MM.1S (cell line): ENCODE data around the gene OR52A1.
"Not testable (repeated sequence)": the region's sequence is repeated elsewhere in the genome, so short reads cannot be mapped to it uniquely, and the experiment has no call there.

Experiments used
- DNase-seq: peaks from one replicate; pipeline ENCODE4 v3.0.0-alpha.2; 2015
- H2AFZ ChIP-seq: fragments of 300-600 bp; sonication (generic); 2 replicates; pipeline ENCODE4 v1.6.0; 2016; ENCODE audit warnings: antibody characterized with exemption, low read length
- H3F3A ChIP-seq: fragments of 300-600 bp; sonication (generic); 2 replicates; pipeline ENCODE4 v1.6.1; 2016; ENCODE audit warnings: mild to moderate bottlenecking, antibody characterized with exemption, low read length, moderate library complexity, mixed read lengths; ENCODE audit not compliant: insufficient read depth
- H3K27ac ChIP-seq: fragments of 300-600 bp; sonication (generic); 2 replicates; pipeline ENCODE4 v1.5.1; 2016; ENCODE audit warnings: mild to moderate bottlenecking, low read length
- H3K27me3 ChIP-seq: fragments of 300-600 bp; sonication (generic); replicated peaks from 2 replicates; pipeline ENCODE4 v1.6.0; 2016; ENCODE audit warnings: low read length; ENCODE audit not compliant: insufficient read depth
- H3K36me3 ChIP-seq: fragments of 300-600 bp; sonication (generic); replicated peaks from 2 replicates; pipeline ENCODE4 v1.6.1; 2016; ENCODE audit warnings: mild to moderate bottlenecking, low read length, mixed read lengths; ENCODE audit not compliant: insufficient read depth
- H3K4me1 ChIP-seq: fragments of 300-600 bp; sonication (generic); 2 replicates; pipeline ENCODE4 v1.6.1; 2016; ENCODE audit warnings: low read length, mixed read lengths
- H3K4me2 ChIP-seq: fragments of 300-600 bp; sonication (generic); 2 replicates; pipeline ENCODE4 v1.6.0; 2016; ENCODE audit warnings: low read depth, low read length
- H3K4me3 ChIP-seq: fragments of 300-600 bp; sonication (generic); 2 replicates; pipeline ENCODE4 v1.5.1; 2016; ENCODE audit warnings: low read length, mixed read lengths
- H3K79me2 ChIP-seq: fragments of 300-600 bp; sonication (generic); 2 replicates; pipeline ENCODE4 v1.6.1; 2016; ENCODE audit warnings: mixed run types, low read length, mixed read lengths
- H3K9ac ChIP-seq: fragments of 300-600 bp; sonication (generic); 2 replicates; pipeline ENCODE4 v1.6.1; 2016; ENCODE audit warnings: low read length, mixed read lengths
- H3K9me2 ChIP-seq: fragments of 300-600 bp; sonication (generic); replicated peaks from 2 replicates; pipeline ENCODE4 v1.6.1; 2016; ENCODE audit warnings: mild to moderate bottlenecking, low read length, mixed read lengths; ENCODE audit not compliant: insufficient read depth
- H3K9me3 ChIP-seq: fragments of 300-600 bp; sonication (generic); replicated peaks from 2 replicates; pipeline ENCODE4 v1.6.1; 2016; ENCODE audit warnings: mild to moderate bottlenecking, low read length, mixed read lengths; ENCODE audit not compliant: insufficient read depth
- H4K20me1 ChIP-seq: fragments of 300-600 bp; sonication (generic); 2 replicates; pipeline ENCODE4 v1.6.1; 2016; ENCODE audit warnings: mild to moderate bottlenecking, low read length, moderate library complexity, mixed read lengths; ENCODE audit not compliant: insufficient read depth
- EZH2 ChIP-seq: fragments of 300-600 bp; sonication (generic); optimal IDR thresholded peaks from 2 replicates; pipeline ENCODE3; 2017; ENCODE audit warnings: low read depth, mild to moderate bottlenecking, antibody characterized with exemption, low read length, mixed read lengths
- EZH2phosphoT487 ChIP-seq: fragments of 300-600 bp; sonication (generic); IDR thresholded peaks from 2 replicates; pipeline ENCODE4 v1.6.1; 2018; ENCODE audit warnings: antibody characterized with exemption, low read length
- TF ChIP-seq, protein P1 (sequence below): fragments of 300-600 bp; sonication (generic); IDR thresholded peaks from 2 replicates; pipeline ENCODE4 v1.5.1; 2016; ENCODE audit warnings: antibody characterized with exemption, low read length, mixed read lengths

The OR52A1 gene

DNA sequence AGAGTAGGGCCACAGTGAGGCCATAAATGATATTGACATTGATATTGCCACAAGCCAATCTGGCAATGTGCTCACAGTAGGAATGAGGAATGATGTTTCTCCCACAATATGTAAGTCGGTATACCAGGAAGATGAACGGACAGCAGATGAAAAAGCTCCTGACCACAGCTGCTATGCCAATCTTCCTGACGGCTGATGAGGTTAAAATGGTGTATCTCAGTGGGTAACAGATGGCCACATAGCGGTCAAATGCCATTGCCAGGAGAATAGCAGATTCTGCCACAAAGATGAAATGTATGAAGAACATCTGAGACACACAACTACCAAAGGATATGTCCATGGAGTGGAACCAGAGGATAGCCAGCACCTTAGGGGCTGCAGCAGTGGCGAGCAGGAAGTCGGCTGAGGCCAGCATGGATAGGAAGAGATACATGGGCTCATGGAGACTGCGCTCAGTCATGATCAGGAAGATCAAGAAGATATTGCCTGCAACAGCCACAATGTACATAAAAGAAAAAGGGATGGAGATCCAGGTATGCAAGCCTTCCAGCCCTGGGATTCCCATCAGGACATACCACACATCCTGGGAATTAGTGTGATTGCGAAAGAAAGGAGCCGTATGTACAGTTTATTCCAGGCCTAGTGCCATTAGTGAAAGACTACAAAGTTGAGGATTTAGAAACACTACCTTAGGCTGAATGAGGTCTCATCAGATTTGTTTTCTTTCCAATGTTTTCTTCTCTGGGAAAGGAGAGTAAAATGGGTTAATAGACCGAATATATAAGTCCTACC is 23.7 kb upstream of the OR52A1 start:
- no peaks in the 10 kb centered on the region for H3K9me2 ChIP-seq
- H3K27ac ChIP-seq: no peak overlapping the region
- no peak overlapping the region for H3K4me2 ChIP-seq
- no peaks in the 10 kb centered on the region for H3K4me1 ChIP-seq
- no peaks in the 10 kb centered on the region for H3K36me3 ChIP-seq
- H3K79me2 ChIP-seq: no peaks in the 10 kb centered on the region
- no peaks in the 10 kb centered on the region for H3K27me3 ChIP-seq
- H3K9ac ChIP-seq: no peak overlapping the region
- no peaks in the 10 kb centered on the region for H3F3A ChIP-seq
- no peak overlapping the region for H3K4me3 ChIP-seq
- H4K20me1 ChIP-seq: no peaks in the 10 kb centered on the region
- no peak for DNase-seq
- H2AFZ ChIP-seq: no peak overlapping the region
- TF ChIP-seq EZH2phosphoT487 (no peak), EZH2 (no peak)
- TF ChIP-seq, protein P1, sequence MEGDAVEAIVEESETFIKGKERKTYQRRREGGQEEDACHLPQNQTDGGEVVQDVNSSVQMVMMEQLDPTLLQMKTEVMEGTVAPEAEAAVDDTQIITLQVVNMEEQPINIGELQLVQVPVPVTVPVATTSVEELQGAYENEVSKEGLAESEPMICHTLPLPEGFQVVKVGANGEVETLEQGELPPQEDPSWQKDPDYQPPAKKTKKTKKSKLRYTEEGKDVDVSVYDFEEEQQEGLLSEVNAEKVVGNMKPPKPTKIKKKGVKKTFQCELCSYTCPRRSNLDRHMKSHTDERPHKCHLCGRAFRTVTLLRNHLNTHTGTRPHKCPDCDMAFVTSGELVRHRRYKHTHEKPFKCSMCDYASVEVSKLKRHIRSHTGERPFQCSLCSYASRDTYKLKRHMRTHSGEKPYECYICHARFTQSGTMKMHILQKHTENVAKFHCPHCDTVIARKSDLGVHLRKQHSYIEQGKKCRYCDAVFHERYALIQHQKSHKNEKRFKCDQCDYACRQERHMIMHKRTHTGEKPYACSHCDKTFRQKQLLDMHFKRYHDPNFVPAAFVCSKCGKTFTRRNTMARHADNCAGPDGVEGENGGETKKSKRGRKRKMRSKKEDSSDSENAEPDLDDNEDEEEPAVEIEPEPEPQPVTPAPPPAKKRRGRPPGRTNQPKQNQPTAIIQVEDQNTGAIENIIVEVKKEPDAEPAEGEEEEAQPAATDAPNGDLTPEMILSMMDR: no peak
- H3K9me3 ChIP-seq: no peaks in the 10 kb centered on the region

GRCh38 chr11:5174934-5175333 is 20.4 kb upstream of the OR52A1 start:
- H3F3A ChIP-seq: no peaks in the 10 kb centered on the region

DNA sequence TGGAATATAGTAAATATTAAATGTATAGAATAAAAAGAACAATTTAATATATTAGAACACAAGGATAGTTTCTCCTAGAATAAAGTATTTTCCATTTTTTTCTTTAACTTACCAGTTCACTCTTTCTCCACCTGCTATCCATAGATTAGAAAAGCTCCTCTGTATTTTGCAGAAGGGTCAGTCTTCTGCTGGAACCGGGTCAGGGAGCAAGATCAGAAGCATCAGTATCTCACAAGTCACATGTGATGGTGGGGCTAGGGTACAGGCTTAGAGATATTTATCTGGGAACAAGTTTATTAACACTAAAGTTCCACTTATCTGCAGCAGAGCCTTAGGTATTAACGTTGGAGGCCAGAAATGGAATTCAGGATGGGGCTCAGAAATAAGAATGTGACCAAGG is 17.3 kb upstream of the OR52A1 start:
- Histone ChIP-seq H3K27me3 (no peaks in the 10 kb centered on the region), H2AFZ (no peak overlapping the region), H3K36me3 (no peaks in the 10 kb centered on the region), H3K4me1 (no peaks in the 10 kb centered on the region), H3K9me3 (no peaks in the 10 kb centered on the region), H3K4me3 (no peak overlapping the region), H4K20me1 (no peaks in the 10 kb centered on the region), H3K9me2 (no peaks in the 10 kb centered on the region), H3F3A (no peaks in the 10 kb centered on the region), H3K4me2 (no peak overlapping the region), H3K27ac (no peak overlapping the region), H3K79me2 (no peaks in the 10 kb centered on the region), H3K9ac (no peak overlapping the region)
- no peak for DNase-seq
- no peak for TF ChIP-seq EZH2
- no peak for TF ChIP-seq EZH2phosphoT487
- TF ChIP-seq, protein P1: no peak

More at GRCh38 chr11:5174934-5175333, 20.4 kb upstream of the OR52A1 start:
- TF ChIP-seq EZH2phosphoT487 (no peak), EZH2 (no peak)
- TF ChIP-seq, protein P1: no peak
- Histone ChIP-seq H3K9me2 (no peaks in the 10 kb centered on the region), H3K4me3 (no peak overlapping the region), H3K4me1 (no peaks in the 10 kb centered on the region), H3K27me3 (no peaks in the 10 kb centered on the region), H3K9ac (no peak overlapping the region), H3K36me3 (no peaks in the 10 kb centered on the region), H4K20me1 (no peaks in the 10 kb centered on the region), H2AFZ (no peak overlapping the region), H3K27ac (no peak overlapping the region), H3K79me2 (no peaks in the 10 kb centered on the region), H3K4me2 (no peak overlapping the region), H3K9me3 (no peaks in the 10 kb centered on the region)
- no peak for DNase-seq

GRCh38 chr11:5165898-5166297 is 11.3 kb upstream of the OR52A1 start:
- H3K9me3 ChIP-seq, H3F3A ChIP-seq, H4K20me1 ChIP-seq, H3K79me2 ChIP-seq, H3K4me1 ChIP-seq, H3K9me2 ChIP-seq, H2AFZ ChIP-seq, DNase-seq, H3K4me3 ChIP-seq, H3K27me3 ChIP-seq, H3K9ac ChIP-seq, H3K36me3 ChIP-seq, H3K27ac ChIP-seq, H3K4me2 ChIP-seq: not testable (repeated sequence)

DNA sequence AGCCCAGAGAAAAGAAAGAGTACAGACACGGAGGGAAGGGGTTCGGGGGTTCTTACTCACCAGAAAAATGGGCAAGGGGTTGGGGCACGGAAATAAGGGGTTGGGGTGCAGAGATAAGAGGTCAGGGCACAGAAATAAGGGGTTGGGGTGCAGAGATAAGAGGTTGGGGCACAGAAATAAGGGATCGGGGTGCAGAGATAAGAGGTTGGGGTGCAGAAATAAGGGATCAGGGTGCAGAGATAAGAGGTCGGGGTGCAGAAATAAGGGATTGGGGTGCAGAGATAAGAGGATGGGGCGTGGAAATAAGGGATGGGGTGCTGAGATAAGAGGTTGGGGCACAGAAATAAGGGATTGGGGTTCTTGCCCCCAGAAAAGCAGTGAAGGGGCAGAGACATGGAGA is 10.2 kb upstream of the OR52A1 start:
- H3K27ac ChIP-seq: not testable (repeated sequence)

More for the DNA sequence above, 10.2 kb upstream of the OR52A1 start:
- H3K4me1 ChIP-seq, H3K36me3 ChIP-seq, H3K4me3 ChIP-seq, DNase-seq, H2AFZ ChIP-seq, H3K9ac ChIP-seq, H3K9me3 ChIP-seq, H3F3A ChIP-seq, H3K27me3 ChIP-seq, H3K9me2 ChIP-seq, H3K4me2 ChIP-seq, H4K20me1 ChIP-seq, H3K79me2 ChIP-seq: not testable (repeated sequence)
